DOHH2 (cell line): ENCODE results near the gene VSTM2L.

Experiments used
- H3F3A ChIP-seq: fragments of 200-600 bp; sonication (generic), shearing (Covaris generic); 2 replicates; pipeline ENCODE4 v1.6.0; 2016; ENCODE audit warnings: antibody characterized with exemption, mild to moderate bottlenecking; ENCODE audit not compliant: control insufficient read depth, insufficient read depth
- H3K27ac ChIP-seq: fragments of 200-600 bp; sonication (generic); 2 replicates; pipeline ENCODE4 v1.5.1; 2014; ENCODE audit warnings: low read depth, mild to moderate bottlenecking, low read length, moderate library complexity
- H3K27me3 ChIP-seq: fragments of 200-600 bp; sonication (generic); 2 replicates; pipeline ENCODE4 v1.6.1; 2014; ENCODE audit warnings: mild to moderate bottlenecking, low read length, mixed read lengths; ENCODE audit not compliant: control insufficient read depth
- H3K36me3 ChIP-seq: fragments of 200-600 bp; sonication (generic); 2 replicates; pipeline ENCODE4 v1.6.1; 2014; ENCODE audit warnings: mild to moderate bottlenecking, low read length, moderate library complexity, mixed read lengths; ENCODE audit not compliant: control insufficient read depth
- H3K4me1 ChIP-seq: fragments of 200-600 bp; sonication (generic); 2 replicates; pipeline ENCODE4 v1.6.1; 2014; ENCODE audit warnings: mild to moderate bottlenecking, low read length, mixed read lengths; ENCODE audit not compliant: control insufficient read depth
- H3K4me2 ChIP-seq: fragments of 200-600 bp; sonication (generic); 2 replicates; pipeline ENCODE4 v1.6.0; 2014; ENCODE audit warnings: mild to moderate bottlenecking, low read length, moderate library complexity
- H3K4me3 ChIP-seq: fragments of 200-600 bp; sonication (generic); 2 replicates; pipeline ENCODE4 v1.5.1; 2014; ENCODE audit warnings: mild to moderate bottlenecking, low read length, mixed read lengths
- H3K79me2 ChIP-seq: fragments of 200-600 bp; sonication (generic); 2 replicates; pipeline ENCODE4 v1.6.1; 2014; ENCODE audit warnings: mild to moderate bottlenecking, low read length, mixed read lengths; ENCODE audit not compliant: control insufficient read depth
- H3K9me2 ChIP-seq: fragments of 200-600 bp; sonication (generic); replicated peaks from 2 replicates; pipeline ENCODE4 v1.6.1; 2014; ENCODE audit warnings: mild to moderate bottlenecking, low read length, mixed read lengths; ENCODE audit not compliant: control insufficient read depth
- H3K9me3 ChIP-seq: fragments of 200-600 bp; sonication (generic); 2 replicates; pipeline ENCODE4 v1.6.1; 2014; ENCODE audit warnings: antibody characterized with exemption, low read length, mixed read lengths; ENCODE audit not compliant: control insufficient read depth, insufficient read depth
- H4K20me1 ChIP-seq: fragments of 200-600 bp; sonication (generic); 2 replicates; pipeline ENCODE4 v1.6.0; 2014; ENCODE audit warnings: low read depth, mild to moderate bottlenecking, antibody characterized with exemption, low read length, moderate library complexity; ENCODE audit not compliant: control insufficient read depth, insufficient read depth
- EZH2phosphoT487 ChIP-seq: fragments of 200-600 bp; sonication (generic); IDR thresholded peaks from 2 replicates; pipeline ENCODE4 v1.6.1; 2017; ENCODE audit warnings: borderline replicate concordance, mild to moderate bottlenecking, antibody characterized with exemption, low read length, moderate library complexity, mixed read lengths
- TF ChIP-seq, protein P1 (sequence below): fragments of 200-600 bp; sonication (generic); IDR thresholded peaks from one replicate; pipeline ENCODE4 v1.5.1; 2014; ENCODE audit warnings: antibody characterized with exemption, mild to moderate bottlenecking, low read depth, low read length; ENCODE audit not compliant: poor library complexity, severe bottlenecking

VSTM2L gene

DNA sequence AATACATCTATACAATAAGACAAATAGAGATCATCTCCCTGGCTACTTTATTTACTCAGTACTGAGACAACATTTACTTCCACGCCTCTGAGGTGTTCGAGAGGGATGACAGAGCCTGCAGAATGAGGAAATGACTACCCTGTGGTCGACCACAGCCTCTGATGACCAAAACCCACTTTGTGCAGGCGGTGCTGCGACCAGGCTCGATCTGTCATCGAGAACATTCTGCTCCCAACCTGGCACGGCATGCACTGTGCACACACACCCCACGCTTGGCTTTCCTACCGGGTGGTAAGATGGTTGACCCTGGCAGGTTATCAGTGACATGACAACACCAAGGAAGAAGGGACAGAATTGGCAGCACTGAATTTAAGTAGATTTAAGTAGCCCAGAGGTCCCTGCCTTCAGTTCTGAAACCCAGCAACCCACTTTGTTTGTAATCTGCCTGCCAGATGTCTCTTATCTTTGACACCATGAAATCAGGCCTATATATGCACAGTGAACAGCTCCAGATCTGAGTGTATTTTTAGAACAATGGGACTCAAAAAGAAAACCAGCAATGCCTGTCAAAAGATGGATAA lies 87.7 kb downstream of the VSTM2L start:
- H3K4me1 ChIP-seq, result peaks cover 10% of the 10 kb centered on the region

DNA sequence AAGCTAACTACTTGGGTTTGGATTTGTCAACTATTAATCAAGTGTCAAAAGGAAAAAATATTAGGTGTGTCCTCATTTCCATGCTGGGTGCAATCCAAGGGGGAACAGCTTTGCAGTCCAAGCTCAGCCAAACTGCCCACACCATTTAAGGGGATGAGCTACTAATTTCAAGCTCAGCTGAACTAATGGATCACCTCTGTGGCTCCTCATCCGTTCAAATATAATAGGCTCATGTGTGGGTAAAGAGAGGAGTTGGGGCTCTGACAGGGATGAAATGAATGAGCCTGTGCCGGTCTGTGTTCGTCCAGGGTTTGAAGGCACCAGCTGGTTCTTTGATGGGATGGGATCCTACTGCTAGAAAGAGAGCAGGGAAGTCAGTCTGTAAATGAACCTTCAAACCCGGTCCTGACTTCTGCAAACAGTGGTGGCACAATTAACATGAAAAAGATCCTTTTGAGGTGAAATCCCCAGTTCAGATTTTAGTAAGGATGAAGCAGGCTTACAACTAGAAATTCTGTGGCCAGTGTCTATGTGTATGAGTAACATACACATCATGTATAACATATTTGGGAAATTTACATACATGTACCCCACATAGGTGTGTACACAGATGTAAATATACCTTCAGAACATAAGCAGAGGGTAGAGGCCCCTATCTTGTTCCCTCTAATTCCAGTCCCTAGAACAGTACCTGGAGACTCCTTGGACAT lies 88.4 kb downstream of the VSTM2L start:
- H3K9me3 ChIP-seq, result no peaks in the 10 kb centered on the region
- H3K79me2 ChIP-seq, result no peaks in the 10 kb centered on the region
- H3K27ac ChIP-seq, result no peak overlapping the region
- no peaks in the 10 kb centered on the region for H3K9me2 ChIP-seq
- H3F3A ChIP-seq, result no peaks in the 10 kb centered on the region
- peaks cover 9% of the 10 kb centered on the region for H4K20me1 ChIP-seq
- peaks cover 10% of the 10 kb centered on the region for H3K4me1 ChIP-seq
- H3K27me3 ChIP-seq, result no peaks in the 10 kb centered on the region
- no peak overlapping the region for H3K4me2 ChIP-seq
- H3K4me3 ChIP-seq, result no peak overlapping the region
- TF ChIP-seq, protein P1, sequence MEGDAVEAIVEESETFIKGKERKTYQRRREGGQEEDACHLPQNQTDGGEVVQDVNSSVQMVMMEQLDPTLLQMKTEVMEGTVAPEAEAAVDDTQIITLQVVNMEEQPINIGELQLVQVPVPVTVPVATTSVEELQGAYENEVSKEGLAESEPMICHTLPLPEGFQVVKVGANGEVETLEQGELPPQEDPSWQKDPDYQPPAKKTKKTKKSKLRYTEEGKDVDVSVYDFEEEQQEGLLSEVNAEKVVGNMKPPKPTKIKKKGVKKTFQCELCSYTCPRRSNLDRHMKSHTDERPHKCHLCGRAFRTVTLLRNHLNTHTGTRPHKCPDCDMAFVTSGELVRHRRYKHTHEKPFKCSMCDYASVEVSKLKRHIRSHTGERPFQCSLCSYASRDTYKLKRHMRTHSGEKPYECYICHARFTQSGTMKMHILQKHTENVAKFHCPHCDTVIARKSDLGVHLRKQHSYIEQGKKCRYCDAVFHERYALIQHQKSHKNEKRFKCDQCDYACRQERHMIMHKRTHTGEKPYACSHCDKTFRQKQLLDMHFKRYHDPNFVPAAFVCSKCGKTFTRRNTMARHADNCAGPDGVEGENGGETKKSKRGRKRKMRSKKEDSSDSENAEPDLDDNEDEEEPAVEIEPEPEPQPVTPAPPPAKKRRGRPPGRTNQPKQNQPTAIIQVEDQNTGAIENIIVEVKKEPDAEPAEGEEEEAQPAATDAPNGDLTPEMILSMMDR, result no peak
- TF ChIP-seq EZH2phosphoT487, result no peak
- peaks cover 59% of the 10 kb centered on the region for H3K36me3 ChIP-seq

More for the DNA sequence above, 87.7 kb downstream of the VSTM2L start:
- no peaks in the 10 kb centered on the region for H3K9me3 ChIP-seq
- no peaks in the 10 kb centered on the region for H3K79me2 ChIP-seq
- H3K4me2 ChIP-seq, result no peak overlapping the region
- no peaks in the 10 kb centered on the region for H3K27me3 ChIP-seq
- no peaks in the 10 kb centered on the region for H3K9me2 ChIP-seq
- TF ChIP-seq EZH2phosphoT487, result no peak
- TF ChIP-seq, protein P1, result no peak
- no peak overlapping the region for H3K4me3 ChIP-seq
- peaks cover 9% of the 10 kb centered on the region for H4K20me1 ChIP-seq
- no peak overlapping the region for H3K27ac ChIP-seq
- peaks cover 55% of the 10 kb centered on the region for H3K36me3 ChIP-seq
- no peaks in the 10 kb centered on the region for H3F3A ChIP-seq

DNA sequence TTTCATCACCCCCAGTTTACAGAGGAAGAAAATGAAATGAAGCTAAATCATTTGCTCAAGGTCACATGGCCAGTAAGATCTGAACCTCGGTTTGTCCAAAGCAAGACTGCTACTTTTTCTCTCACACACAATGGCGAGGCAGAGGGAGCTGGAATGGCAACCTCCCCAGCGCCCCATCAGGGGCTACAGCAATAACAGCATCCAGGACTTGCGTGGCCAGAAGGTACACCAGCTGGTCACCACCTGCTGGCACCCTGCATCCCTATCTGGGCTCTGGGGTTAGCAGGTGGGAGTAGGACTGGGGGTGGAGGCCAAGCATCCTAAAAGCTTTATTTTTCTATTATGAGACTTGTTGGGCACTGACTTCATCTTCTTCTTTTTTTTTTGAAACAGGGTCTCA lies 89.0 kb downstream of the VSTM2L start:
- no peak overlapping the region for H3K4me3 ChIP-seq
- H3K4me1 ChIP-seq, result peaks cover 10% of the 10 kb centered on the region
- peaks cover 9% of the 10 kb centered on the region for H4K20me1 ChIP-seq
- no peaks in the 10 kb centered on the region for H3K9me3 ChIP-seq
- H3K4me2 ChIP-seq, result no peak overlapping the region
- no peaks in the 10 kb centered on the region for H3K79me2 ChIP-seq
- no peak for TF ChIP-seq EZH2phosphoT487
- TF ChIP-seq, protein P1, result no peak
- H3F3A ChIP-seq, result no peaks in the 10 kb centered on the region
- no peaks in the 10 kb centered on the region for H3K9me2 ChIP-seq
- H3K27ac ChIP-seq, result no peak overlapping the region
- peaks cover 64% of the 10 kb centered on the region for H3K36me3 ChIP-seq
- H3K27me3 ChIP-seq, result no peaks in the 10 kb centered on the region
